Activated naive CD4-positive, alpha-beta T cell treated with Interleukin-2 at 50 U/mL for 16 hours (primary cell): Measurements from ENCODE around the gene CTSC.
A peak's percentile ranks its signal among the peaks of the same experiment; 100 is the strongest.

Experiments used
- DNase-seq: peaks from one replicate; pipeline ENCODE4 v3.0.0-alpha.2; 2020

The CTSC gene

DNA sequence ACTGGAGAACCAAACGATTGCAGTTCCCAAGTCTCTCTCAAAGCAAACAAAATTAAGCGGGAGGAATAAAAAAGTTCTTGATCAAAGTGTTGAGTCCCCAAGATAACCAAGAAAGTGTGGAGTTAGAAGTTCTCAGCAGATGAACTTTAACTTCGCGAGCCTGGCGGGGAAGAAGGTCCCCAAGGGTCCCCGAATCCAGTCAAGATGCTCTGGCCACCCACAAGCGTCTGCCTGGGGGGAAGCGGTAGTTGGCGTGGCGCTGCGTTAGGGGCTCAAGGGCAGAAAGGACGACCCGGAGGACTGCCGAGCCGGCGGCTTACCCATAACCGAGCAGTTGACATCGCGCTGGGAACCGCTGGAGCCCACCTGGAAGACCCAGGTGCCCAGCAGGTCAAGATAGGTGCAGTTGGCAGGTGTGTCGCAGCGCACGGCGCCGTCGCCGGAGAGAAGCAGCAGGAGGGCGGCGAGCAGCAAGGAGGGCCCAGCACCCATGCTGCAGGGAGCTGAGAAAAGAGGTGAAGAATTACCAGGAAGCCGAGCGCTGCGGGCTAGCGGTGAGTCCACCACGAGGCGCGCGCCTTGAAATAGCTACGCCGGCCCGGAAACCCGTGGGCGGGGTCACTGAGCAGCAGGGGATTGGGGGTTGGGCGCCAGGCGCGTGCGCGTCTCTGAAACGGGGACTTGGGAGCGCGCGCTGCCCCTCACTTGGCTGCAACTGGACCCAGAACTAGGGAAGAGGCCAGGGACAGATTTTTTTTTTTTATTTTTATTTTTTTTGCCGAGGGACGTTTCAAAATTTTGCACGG is at the start of gene CTSC:
Gene CTSC, minus strand, starts transcription at position 556 of the 806 bp plus-strand sequence. Its CDS starts 64 bp downstream, at position 492.
- peak; percentile 94 for DNase-seq

DNA sequence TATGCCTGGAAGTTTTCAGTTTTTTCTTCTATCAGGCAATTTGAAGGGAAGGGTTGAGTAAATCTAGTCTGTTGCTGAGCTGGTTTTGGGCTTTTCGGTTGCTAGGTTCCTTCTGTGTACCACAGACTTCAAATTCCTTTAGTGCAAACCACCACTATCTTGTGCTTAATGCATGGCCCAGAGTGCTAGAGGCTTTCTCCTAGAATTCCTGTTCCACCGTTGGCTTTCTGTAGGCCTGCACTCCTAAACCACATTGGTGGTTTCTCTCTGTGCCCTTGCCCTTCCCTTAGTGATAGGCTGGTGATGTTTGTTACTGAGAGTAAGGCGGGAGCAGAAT is 47.1 kb upstream of the CTSC start:
- DNase-seq, result no peak

DNA sequence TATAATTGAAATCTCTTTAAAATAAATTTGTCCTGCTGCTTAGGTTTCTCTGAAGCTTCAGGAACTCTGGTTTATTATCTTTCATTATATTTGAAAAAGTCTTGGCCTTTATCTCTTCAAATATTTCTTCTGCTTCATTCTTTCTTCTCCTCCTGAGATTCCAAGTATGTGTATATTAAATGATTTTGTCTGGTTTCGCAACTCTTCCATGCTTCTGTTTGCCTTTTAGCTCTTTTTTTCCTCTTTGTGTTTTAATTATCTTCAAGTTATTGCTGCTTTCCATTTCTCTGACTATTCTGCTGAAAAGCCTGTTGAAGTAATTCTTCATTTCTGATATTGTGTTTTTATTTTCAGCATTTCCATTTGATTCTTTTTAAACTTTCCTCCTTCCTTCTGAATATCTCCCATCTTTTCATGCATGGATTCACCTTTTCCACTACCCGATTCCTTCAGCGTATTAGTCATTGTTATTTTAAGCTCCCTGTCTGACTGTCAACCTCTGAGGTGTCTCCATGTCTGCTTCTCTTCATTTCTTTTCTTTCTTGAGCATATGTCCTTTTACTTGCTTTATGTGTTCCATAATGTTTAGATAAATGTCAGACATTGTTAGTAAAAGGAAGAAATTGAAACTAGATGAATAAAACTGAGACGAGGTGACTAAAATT is 46.6 kb upstream of the CTSC start:
- DNase-seq, result no peak

DNA sequence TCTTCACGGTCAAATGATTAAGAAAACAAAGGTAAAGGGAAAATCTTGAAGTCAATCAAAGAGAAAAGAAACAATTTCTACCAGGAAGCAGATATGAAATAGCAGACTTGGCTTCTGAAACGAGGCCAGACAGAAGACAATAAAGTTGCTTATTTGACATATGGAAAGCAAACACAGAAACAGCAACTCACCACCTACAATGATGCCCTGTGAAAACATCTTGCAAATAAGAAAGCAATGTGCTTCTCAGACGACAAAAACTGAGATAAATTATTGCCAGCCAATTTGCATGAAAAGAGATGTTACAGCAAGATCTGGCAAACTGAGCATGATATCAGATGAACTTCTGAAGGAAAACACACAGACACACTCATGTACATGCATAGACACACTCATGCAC is 45.9 kb upstream of the CTSC start:
- DNase-seq, result no peak

DNA sequence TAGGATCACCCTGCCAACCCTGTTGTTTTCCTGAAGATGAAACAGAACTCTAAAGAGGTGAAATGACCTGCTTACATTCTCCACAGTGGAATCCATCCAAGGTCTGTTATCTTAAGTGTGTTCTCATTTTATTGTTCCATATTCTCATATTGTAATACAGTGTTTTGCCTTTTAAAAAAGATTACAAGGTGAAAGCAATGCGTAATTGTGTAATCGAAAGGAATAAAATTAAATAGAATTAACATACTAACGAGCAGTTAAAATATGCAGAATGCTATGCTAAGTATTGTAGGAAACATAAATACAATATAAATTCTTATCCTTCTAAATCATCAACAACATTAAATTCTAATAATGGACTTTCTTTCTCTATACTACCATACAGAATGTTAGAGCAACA is 41.6 kb upstream of the CTSC start:
- DNase-seq, result no peak

DNA sequence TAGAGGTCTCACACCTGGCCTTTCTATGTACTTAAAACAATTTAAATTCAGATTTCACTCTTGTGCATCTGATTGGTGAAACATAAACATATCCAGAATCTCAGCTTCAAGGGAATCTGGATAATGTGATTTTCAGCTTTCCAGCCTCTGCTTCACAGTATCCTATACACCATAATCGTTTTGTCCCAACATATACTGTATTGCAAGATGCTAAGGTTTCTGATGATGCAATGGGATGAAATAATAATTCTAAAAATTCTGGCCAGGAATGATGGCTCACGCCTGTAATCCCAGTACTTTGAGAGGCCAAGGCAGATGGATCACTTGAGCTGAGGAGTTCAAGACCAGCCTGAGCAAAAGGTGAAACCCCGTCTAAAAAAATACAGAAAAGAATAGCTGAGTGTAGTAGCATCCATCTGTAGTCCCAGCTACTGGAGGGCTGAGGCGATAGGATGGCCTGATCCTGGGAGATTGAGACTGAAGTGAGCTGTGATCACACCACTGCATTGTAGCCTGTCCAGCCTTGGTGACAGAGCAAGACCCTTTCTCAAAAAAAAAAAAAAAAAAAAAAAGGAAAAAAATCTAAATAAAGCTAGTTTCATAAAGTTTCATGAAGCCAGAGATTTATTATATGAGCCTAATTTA is 41.0 kb upstream of the CTSC start:
- DNase-seq, result no peak

DNA sequence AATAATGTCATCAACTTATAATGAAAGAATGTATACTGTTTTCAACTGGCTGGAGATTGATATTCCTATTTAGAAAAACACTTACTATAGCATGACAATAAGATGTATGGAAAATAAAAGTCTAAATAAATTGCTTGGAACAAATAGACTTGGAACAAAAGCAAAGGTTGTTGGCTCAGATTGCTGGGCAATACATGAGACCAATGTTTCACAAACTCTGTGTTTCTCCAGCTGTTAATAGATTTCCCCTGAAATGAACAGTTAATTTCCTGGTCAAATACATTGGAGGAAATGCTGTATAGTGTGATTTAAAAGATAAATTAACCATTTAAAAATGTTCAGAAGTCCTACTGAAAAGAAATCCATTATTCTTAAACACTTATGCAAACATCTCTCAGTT is 40.1 kb upstream of the CTSC start:
- no peak for DNase-seq

DNA sequence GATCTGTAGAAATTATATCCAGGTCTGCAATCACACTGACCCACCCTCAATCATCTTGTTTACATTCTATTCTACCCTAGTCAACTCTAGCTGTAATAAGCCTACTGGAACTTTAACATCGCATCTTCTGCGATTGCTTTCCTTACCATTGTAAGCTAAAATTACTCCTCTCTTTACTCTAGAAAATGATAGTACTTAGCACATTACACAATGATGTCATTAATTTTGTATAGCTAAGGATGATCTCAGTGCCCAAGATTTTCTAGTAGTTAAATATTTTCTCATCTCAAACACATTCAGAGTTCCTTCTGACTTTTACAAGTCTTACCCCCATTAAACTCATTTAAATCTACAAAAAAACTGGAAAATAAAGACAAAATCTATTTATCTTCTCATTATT is 39.6 kb upstream of the CTSC start:
- DNase-seq, result no peak

DNA sequence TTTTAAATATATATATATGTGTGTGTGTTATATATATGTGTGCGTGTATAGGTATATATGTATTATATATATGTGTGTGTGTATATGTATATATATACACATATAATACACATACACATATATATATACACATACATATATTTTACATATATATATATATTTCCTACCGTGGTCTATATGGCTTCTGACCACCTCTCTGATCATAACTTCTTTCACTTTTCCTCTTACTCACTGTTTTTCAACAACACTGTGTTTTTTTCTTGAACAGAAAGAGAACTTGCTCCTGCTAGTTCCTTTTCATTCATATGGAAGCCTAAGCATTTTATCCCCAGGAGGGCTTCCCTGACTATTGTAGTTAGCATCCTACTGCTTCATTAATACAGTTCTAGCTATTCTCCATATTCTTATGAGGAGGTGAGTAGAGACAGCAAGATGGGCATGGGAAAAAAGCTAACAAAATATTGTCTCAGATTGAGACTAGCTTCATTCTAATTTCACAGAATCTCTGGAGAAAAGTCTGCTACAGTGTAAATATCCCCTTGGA is 38.5 kb upstream of the CTSC start:
- DNase-seq, result no peak

DNA sequence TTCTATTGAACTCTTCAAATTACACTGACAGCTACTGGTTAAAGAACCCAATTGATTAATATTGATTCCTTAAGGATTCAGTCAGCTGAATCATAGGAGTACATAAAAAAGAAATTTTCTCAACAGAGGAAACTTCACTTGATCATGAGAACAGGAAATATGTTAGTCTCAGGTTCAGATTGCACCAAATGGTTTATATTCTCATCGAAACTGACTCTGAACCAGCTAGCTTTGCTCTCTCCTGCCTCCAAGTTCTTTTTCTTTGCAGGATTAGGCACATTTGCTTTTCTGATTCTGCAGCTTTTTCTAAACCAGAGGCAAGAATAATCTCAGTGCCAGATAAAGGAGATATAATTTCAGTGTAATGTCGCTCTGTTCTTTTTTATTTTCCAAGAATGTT is 33.2 kb upstream of the CTSC start:
- DNase-seq, result no peak

DNA sequence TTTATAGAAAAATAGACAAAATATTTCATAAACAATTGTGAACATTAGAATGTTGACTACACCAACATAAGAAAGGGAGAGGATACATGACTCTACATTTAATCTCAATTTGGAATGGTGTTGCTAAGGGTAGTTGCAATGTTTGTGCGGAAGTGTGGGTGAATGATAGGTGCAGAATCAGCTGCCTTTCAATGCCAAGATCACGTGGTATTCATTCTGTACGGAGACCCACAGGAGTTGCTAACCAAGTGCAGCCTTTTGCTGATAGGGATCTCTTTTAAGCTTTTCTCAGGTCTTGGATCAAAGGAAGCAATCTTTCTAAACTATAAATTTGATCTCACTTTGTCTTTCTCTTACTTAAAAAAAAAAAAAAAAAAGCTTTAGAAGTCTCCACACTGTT is 29.8 kb upstream of the CTSC start:
- no peak for DNase-seq

DNA sequence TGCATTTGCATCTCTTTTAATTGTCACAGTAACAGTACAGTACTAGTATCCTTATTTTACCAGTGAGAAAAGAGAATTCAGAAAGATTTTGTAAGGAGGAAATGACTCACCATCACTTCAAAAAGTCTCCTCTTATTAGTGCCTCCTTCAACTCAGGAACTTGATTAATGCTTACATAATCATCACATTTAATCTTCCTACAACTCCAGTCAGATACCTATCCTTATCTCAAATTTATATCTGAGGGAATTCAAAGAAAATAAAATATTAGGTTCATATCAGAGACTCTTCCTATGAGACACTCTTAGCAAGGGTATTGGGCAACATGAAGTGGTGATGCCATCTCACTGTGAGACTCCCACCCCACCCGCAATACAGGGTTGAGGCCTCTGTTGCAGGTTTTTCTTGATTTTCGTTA is 26.1 kb upstream of the CTSC start:
- DNase-seq, result no peak

DNA sequence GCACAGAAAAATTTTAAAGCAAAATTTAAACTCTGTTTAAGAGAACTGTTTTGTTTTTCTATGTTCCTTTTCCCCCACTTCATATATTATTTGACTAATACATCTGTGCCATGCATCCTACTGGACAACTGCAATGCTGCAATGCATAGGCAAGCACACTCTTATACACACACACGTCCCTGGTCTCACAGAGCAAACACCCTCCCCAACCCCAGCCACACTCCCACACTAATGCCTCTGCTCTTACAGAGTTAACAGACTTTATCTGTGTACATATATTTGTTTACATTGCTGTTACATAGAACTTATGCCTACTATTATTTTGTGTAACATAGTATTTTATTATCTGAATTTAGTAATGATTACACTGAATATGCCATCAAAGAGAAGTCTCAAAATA is 25.5 kb upstream of the CTSC start:
- DNase-seq, result no peak

DNA sequence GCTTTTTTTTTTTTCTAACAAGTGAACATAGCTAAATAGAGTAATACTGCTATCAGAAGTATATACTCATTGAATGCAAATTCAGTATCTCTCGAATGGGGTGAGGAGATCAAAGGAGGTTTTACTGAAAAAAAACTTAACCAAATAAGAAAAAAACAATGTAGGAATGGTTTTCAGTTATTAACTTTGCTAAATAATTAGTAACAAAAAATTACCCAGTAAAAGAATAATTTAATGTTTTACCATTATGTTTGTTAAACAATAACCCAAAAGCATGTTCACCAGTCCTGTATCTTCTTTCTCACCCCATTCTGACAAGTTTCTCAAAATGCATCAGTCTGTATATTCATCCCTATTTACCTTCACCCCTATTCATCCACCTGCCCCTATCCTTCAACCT is 22.6 kb upstream of the CTSC start:
- no peak for DNase-seq

DNA sequence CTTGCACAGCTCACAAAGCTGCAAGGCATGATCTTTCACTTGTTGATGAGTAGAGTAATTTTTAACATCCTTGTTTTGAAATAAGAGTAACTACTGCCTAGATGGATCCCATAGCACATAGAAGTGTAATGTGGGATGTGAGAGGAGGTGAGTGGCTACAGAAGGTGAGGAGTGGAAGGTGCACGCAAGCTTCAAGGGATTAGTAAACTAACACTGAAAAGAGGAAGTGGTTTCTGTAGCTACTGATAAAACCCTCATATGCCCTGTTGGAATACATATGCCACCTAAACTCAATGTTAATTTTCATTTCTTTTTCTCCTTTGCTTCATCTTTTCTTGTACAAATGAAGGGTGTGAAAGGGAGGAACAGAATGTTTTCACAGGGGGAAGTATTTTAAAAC is 22.0 kb upstream of the CTSC start:
- no peak for DNase-seq

DNA sequence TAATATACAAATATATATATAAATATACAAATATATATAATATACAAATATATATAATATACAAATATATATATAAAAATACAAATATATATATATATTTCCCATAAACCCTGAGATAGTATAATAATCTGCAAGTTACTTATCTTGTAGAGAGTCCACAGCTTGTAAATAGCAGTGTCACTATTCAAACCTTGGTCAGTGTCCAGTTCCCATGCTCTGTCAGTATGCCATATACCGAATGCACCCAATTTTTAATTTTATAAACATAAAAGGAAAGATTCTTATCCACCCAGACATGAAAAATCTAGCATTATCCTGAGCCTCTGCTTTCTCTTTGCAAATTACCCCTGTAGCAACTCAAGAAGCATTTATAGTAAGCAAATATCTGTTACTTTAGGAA is 21.6 kb upstream of the CTSC start:
- DNase-seq, result no peak

DNA sequence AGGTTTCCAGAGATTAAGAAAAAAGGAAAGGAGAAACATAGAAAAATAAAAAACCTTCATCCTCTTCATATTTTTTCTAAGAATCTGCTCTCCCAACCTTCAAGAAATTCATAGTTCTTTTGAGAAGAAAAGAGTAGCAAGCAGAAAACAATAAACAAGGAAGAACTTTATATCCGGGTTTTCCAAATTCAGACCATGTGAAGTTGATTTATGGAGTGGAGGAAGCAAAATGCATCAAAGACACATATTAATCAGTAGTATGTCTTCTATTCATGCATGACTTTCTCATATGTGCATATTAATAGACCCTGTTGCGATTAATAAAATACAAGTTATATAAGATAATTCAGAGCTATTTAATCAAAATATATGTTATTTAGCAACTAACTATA is 20.5 kb upstream of the CTSC start:
- DNase-seq, result no peak

DNA sequence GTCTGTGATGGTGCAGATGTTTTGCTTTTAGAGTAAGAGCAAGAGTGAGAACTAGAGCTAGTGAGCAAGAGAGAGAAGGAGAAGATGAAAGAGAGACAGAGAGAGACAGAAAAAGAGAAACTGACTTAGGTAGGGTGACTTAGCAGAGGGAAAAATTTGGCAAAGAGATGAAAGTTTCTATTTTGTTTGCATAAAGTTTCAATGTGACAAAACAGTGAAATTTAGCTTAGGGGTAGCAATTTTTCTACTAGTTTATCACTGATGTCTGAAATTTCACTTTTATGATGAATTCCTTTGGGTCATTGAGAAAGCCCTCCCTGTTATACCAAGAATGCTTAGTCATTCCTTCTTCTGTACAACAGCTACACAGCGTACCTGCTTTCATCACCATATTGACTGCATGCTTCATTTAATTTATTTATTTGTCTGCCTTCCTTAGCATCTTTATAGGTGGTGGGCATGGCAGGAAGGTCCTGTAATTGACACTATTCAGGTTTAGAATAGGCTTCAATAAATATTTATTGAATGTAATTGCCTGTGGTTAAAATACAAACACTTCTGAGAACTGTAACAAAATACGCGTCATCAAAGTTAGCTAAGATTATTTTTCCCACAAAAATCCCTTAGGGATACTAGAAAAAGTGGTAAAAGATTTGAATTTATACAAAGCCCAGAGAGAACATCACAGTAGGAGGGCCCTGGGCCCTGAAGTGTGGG is 19.9 kb upstream of the CTSC start:
- DNase-seq, result no peak

DNA sequence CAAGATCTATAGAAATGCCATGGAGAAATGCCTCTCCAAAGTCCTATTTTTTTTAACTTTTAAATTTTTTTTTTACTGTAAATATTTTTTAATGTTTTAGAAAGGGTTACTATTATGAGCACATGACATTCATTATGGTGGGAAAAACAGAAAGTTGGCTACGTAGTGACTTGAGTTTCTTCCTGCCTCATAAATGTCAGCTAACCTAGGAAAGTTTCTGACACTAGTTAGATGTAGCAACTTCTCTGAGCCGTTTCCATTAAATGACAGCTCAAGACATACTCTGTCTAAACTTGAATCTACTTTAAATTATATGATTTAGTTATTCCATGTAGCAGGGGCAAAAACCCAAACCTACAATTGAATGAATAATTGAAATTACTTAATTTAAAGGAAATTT is 18.4 kb upstream of the CTSC start:
- no peak for DNase-seq

DNA sequence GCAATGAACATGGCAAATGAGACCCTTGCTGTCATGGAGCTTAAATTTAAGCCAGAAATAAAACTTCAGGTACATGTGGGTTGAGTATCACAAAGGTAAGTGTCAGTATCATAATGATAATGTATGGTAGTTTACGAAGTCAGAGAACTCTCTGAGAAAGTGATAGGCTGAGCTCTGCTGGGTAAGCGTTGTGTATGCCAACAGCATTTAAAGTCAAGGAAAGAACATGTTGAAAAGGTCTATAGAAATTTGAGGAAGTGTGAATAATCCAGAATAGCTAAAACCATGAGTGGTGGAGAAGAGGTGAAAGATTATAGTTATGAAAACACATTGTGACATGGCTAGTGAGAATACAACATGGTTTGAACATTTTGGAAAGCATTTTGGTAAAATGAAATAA is 17.4 kb upstream of the CTSC start:
- DNase-seq, result no peak

DNA sequence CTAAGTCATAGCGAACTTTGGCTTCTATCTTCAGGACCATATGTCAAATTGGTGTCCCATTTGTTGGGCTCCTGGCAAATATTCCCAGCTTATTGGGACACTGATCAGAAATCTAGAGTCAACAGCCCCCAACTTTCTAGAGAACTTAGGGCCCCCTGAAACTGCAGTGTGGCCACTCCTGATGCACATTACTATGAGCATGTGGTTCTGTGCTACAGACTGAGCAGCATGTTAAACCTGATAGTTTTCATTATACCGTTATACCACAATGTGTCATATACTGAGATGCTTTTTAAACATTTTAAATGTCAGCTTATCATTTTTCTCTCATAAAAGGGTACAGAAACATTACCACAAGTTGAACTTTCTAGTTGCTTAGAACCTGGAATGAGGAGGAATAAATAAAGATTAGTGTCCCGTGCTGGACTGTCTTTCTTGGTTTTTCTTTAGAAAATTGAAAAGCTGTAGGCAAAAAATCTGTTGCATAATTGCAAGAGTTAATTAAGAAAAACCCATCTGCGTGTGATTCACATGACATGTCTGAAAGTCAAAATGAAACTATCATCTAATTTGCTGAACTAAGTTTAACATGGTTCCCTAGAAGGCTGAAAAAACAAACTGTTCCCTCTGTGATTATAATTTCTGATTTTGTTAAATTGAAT is 16.4 kb upstream of the CTSC start:
- no peak for DNase-seq

DNA sequence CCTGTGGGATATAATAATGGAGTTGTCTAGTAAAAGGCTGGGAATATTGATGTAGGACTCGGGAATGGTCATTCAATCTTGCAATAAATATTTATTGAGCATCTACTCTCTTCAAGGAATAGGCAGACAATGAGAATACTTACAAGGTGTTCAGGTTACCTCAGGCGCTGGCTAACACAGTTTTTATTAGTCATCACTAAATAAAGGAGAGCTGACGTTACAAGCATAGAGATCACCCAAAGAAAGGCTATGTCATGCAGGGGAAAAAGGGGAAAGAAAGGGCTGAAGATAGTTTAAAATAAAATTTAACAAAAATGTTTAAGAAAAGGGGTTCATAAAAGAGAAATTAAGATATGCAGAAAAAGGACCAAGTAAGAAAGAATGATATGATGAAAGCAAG is 15.8 kb upstream of the CTSC start:
- no peak for DNase-seq

DNA sequence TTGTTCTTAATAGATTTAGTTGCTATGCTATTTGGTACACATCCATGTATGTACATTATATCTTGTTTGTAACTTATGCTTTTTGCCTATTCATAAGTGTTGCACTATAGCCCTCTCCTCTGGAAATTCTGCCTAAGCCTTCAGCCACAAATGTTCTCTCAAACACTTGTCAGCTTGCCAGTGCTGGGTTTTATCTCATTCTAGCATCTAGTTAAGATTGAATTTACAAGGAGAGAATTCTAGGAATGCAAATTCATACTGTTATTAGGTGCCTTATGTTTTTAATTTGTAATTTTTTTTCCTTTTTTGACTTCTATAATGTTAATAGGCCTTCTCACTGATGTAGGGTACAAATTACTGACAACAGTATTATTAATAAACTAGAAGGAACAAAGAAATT is 14.6 kb upstream of the CTSC start:
- no peak for DNase-seq
